ENCODE data around the gene PCSK2.

- TF ChIP-seq CTCF (IDR thresholded peaks at IDR 0.05) (no peak), POLR2A (IDR thresholded peaks at IDR 0.05) (no peak)
These were observed 6.8 kb downstream of the PCSK2 start for GRCh38 chr20:17233626-17234025.

Data from lower leg skin (tissue), 3 donors.